Gastroesophageal sphincter (tissue), 4 donors: ENCODE data around the gene RPGRIP1. TPM values are rescaled to one million over a fixed set of nuclear protein-coding genes. Genes with fewer than 3 reads are reported as not detected.
"Not testable (repeated sequence)": the region's sequence is repeated elsewhere in the genome, so short reads cannot be mapped to it uniquely, and the experiment has no call there.

ENCODE experiments used
- ATAC-seq: fragments of 150-250 bp; one replicate; pipeline ENCODE4 v1.9.1; 2016; ENCODE audit warnings: mild to moderate bottlenecking, moderate library complexity
- H3K27ac ChIP-seq, 4 donors: fragments of 200-600 bp; sonication (generic) in 3 of 4; 1 replicate in 3 of 4; 2 replicates in 1 of 4; pipeline ENCODE4 v1.5.1; 2016 to 2019
- H3K27me3 ChIP-seq: fragments of 200-600 bp; sonication (generic); one replicate; pipeline ENCODE4 v1.5.1; 2019
- H3K36me3 ChIP-seq, 2 donors: fragments of 200-600 bp; sonication (generic); one replicate each; pipeline ENCODE4 v1.5.1; 2019; ENCODE audit warnings: control low read depth in 1 of 2
- H3K4me1 ChIP-seq, 3 donors: fragments of 200-600 bp; sonication (generic); 1 replicate in 2 of 3; 2 replicates in 1 of 3; pipeline ENCODE4 v1.5.1; 2016 to 2019; ENCODE audit warnings: control low read depth in 2 of 3
- H3K4me3 ChIP-seq, 2 donors: fragments of 200-600 bp; sonication (generic); one replicate each; pipeline ENCODE4 v1.5.1; 2019; ENCODE audit warnings: mild to moderate bottlenecking in 1 of 2, moderate library complexity in 1 of 2
- H3K9me3 ChIP-seq, 3 donors: fragments of 200-600 bp; sonication (generic); one replicate each; pipeline ENCODE4 v1.5.1; 2017 to 2019; ENCODE audit warnings: control low read depth in 2 of 3
- CTCF ChIP-seq, 4 experiments: fragments of 200-600 bp in 2 of 4; fragments of 450-650 bp in 2 of 4; sonication (generic) in 1 of 4; IDR thresholded peaks; one replicate each; pipeline ENCODE4 v1.5.1; 2017 to 2019; ENCODE audit warnings: antibody characterized with exemption in 4 of 4, mild to moderate bottlenecking in 2 of 4, moderate library complexity in 2 of 4
- EP300 ChIP-seq: sonication (generic); formaldehyde crosslinking; IDR thresholded peaks from one replicate; pipeline ENCODE4 v1.6.1; 2017; ENCODE audit warnings: antibody characterized with exemption, mild to moderate bottlenecking
- POLR2A ChIP-seq, 2 donors: fragments of 450-650 bp; IDR thresholded peaks; one replicate each; pipeline ENCODE4 v1.6.1; 2017; ENCODE audit warnings: antibody characterized with exemption in 2 of 2, mild to moderate bottlenecking in 2 of 2, moderate library complexity in 1 of 2
- POLR2AphosphoS5 ChIP-seq: sonication (generic); formaldehyde crosslinking; IDR thresholded peaks from one replicate; pipeline ENCODE4 v1.6.1; 2017; ENCODE audit warnings: antibody characterized with exemption
- WGBS, 2 donors: methylation state at CpG; one replicate each; pipeline ENCODE4 v1.1.5; 2018; ENCODE audit warnings: low coverage in 1 of 2; 5-methylcytosine and 5-hydroxymethylcytosine counted together
- total RNA-seq, 4 donors: library from RNA; depleted of rRNA; stranded (reverse); fragments of >200 nt; gene quantifications; one replicate each; pipeline ENCODE4 v1.1.0, GENCODE V29; 2016

RPGRIP1 gene
- total RNA-seq, 4 donors from 2014 or later = 0.13 to 0.62 (median 0.23) TPM; not detected in 1

- Histone ChIP-seq H3K27me3 (no peaks in the 10 kb centered on the region), H3K27ac (no peak overlapping the region), H3K4me3 (no peak overlapping the region), H3K36me3 (no peaks in the 10 kb centered on the region), H3K4me1 (no peaks in the 10 kb centered on the region), H3K9me3 (no peaks in the 10 kb centered on the region)
- WGBS, 2 donors = 88 to 89% methylated on average over 6 of the region's 6 CpGs
- ATAC-seq = no peak
- TF ChIP-seq POLR2AphosphoS5 (no peak), POLR2A (IDR thresholded peaks at IDR 0.05) (no peak), CTCF (IDR thresholded peaks at IDR 0.05) (no peak), EP300 (no peak)
Observed at GRCh38 chr14:21287168-21287567, 7.3 kb downstream of the RPGRIP1 start.

- H3K36me3 ChIP-seq, H3K27me3 ChIP-seq, H3K4me3 ChIP-seq, H3K4me1 ChIP-seq, H3K9me3 ChIP-seq, ATAC-seq, H3K27ac ChIP-seq: not testable (repeated sequence)
- 91 to 92% methylated on average over 6 to 8 of the region's 8 CpGs for WGBS, 2 donors
Observed at GRCh38 chr14:21294026-21294425, 14.1 kb downstream of the RPGRIP1 start.

DNA sequence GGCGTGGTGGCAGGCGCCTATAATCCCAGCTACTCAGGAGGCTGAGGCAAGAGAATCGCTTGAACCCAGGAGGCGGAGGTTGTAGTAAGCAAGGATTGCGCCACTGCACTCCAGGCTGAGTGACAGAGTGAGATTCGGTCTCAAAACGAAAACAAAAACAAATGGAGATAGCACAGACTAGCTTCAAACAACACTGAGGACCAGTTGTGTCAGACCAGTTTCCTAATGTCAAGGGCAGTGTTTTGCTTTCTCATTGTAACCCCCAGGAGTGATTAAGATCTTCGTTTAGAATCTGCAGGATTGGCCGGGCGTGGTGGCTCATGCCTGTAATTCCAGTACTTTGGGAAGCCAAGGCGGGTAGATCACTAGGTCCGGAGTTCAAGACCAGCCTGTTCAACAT lies 18.5 kb downstream of the RPGRIP1 start:
- TF ChIP-seq POLR2AphosphoS5 (no peak), CTCF (IDR thresholded peaks at IDR 0.05) (no peak)
- Histone ChIP-seq H3K4me3 (no peak overlapping the region), H3K4me1 (peaks cover 0 to 6% (median 3%) of the 10 kb centered on the region in 3 donors), H3K36me3 (no peaks in the 10 kb centered on the region), H3K27me3 (peaks cover 32% of the 10 kb centered on the region), H3K27ac (no peak overlapping the region), H3K9me3 (no peaks in the 10 kb centered on the region)
- no peak for ATAC-seq
- WGBS, 2 donors = 75 to 94% methylated on average over 3 to 5 of the region's 12 CpGs

DNA sequence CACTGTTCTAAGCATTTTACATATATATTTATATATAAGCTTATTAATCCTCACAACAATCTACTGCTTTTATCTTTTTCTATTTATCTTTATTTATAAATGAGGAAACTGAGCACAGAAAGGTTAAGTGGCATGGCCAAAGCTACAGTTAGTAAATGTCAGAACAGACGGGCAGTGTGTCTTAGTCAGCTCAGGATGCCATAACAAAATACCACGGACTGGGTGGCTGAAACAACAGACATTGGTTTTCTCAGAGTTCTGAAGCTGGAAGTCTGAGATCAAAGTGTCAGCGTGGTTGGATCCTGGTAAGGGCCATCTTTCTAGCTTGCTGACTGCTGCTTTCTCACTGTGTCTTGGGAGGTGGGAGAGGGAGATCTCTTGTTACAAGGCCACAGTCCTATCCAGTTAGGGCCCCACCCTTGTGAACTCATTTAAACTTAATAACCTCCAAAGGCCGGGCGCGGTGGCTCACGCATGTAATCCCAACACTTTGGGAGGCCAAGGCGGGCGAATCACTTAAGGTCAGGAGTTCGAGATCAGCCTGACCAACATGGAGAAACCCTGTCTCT lies 19.8 kb downstream of the RPGRIP1 start:
- Histone ChIP-seq H3K4me3 (no peak overlapping the region), H3K9me3 (no peaks in the 10 kb centered on the region), H3K36me3 (no peaks in the 10 kb centered on the region), H3K4me1 (peaks cover 0 to 6% (median 3%) of the 10 kb centered on the region in 3 donors), H3K27me3 (peaks cover 45% of the 10 kb centered on the region), H3K27ac (no peak overlapping the region)
- TF ChIP-seq POLR2AphosphoS5 = no peak
- no peak for TF ChIP-seq EP300
- TF ChIP-seq POLR2A (IDR thresholded peaks at IDR 0.05) = no peak
- 60 to 63% methylated on average over 3 to 5 of the region's 10 CpGs for WGBS, 2 donors
- ATAC-seq = no peak

GRCh38 chr14:21300892-21301291 lies 21.0 kb downstream of the RPGRIP1 start:
- Histone ChIP-seq H3K36me3 (no peaks in the 10 kb centered on the region), H3K27me3 (peaks cover 45% of the 10 kb centered on the region), H3K9me3 (no peaks in the 10 kb centered on the region), H3K27ac (no peak overlapping the region), H3K4me1 (peaks cover 0 to 6% (median 3%) of the 10 kb centered on the region in 3 donors), H3K4me3 (peak overlapping the region in 1 of 2 donors; percentile 31)
- WGBS, 2 donors = 0 to 4% methylated on average over 16 to 20 of the region's 30 CpGs
- no peak for ATAC-seq
- TF ChIP-seq CTCF (IDR thresholded peaks at IDR 0.05) (peak in 1 of 4 experiments; percentile 25), POLR2A (IDR thresholded peaks at IDR 0.05) (no peak), POLR2AphosphoS5 (no peak)

GRCh38 chr14:21302013-21302835 lies 22.3 kb downstream of the RPGRIP1 start:
- WGBS, 2 donors = 60 to 72% methylated on average over 5 to 7 of the region's 8 CpGs
- Histone ChIP-seq H3K27me3 (peaks cover 42% of the 10 kb centered on the region), H3K4me1 (peaks cover 0 to 6% (median 3%) of the 10 kb centered on the region in 3 donors), H3K4me3 (no peak overlapping the region), H3K27ac (no peak overlapping the region), H3K36me3 (no peaks in the 10 kb centered on the region), H3K9me3 (no peaks in the 10 kb centered on the region)
- no peak for ATAC-seq
- TF ChIP-seq POLR2AphosphoS5 = no peak
- TF ChIP-seq EP300 = no peak
- no peak for TF ChIP-seq CTCF (IDR thresholded peaks at IDR 0.05)
- TF ChIP-seq POLR2A (IDR thresholded peaks at IDR 0.05) = no peak

DNA sequence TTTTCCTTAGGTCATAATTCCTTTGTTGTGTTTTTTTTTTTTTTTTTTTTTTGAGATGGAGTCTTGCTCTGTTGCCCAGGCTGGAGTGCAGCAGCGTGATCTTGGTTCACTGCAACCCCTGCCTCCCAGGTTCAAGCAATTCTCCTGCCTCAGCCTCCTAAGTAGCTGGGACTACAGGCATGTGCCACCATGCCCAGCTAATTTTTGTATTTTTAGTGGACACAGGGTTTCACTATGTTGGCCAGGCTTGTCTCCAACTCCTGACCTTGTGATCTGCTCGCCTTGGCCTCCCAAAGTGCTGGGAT lies 22.9 kb downstream of the RPGRIP1 start:
- WGBS, 2 donors = 85% methylated on average over 2 of the region's 2 CpGs; no CpG with 5 or more reads in 1 of the 2 donors
- peaks cover 42% of the 10 kb centered on the region for H3K27me3 ChIP-seq
- H3K36me3 ChIP-seq, H3K9me3 ChIP-seq, ATAC-seq, H3K4me1 ChIP-seq, H3K27ac ChIP-seq, H3K4me3 ChIP-seq: not testable (repeated sequence)
